ACHN (cell line): ENCODE measurements around the gene ENO2.
A peak's percentile ranks its signal among the peaks of the same experiment; 100 is the strongest.
"Not testable (repeated sequence)": the region's sequence is repeated elsewhere in the genome, so short reads cannot be mapped to it uniquely, and the experiment has no call there.

Experiments
- DNase-seq: peaks from one replicate; pipeline ENCODE4 v3.0.0-alpha.2; 2015
- in situ Hi-C: cut with HindIII; loops from 2 replicates; pipeline ENCODE4 v1.10.0; 2017; ENCODE audit warnings: low sequenced_read_pairs, low pct_ligation_motif_present, low pct_unique_long_range_greater_than_20kb

ENO2 gene

GRCh38 chr12:6905414-6906040 is 8.9 kb upstream of the ENO2 start:
- DNase-seq, result no peak
- in situ Hi-C loops, result no loop called here

GRCh38 chr12:6908141-6908540 is 6.2 kb upstream of the ENO2 start:
- DNase-seq, in situ Hi-C loops: not testable (repeated sequence)

- no peak for DNase-seq
- in situ Hi-C loops, result no loop called here
Measured at GRCh38 chr12:6909421-6910145, 4.8 kb upstream of the ENO2 start.

- DNase-seq, result no peak
- in situ Hi-C loops, result no loop called here
Measured at GRCh38 chr12:6912164-6912935, 2.0 kb upstream of the ENO2 start.

- peak; percentile 48 for DNase-seq
Measured at GRCh38 chr12:6914947-6915788, 788 bp downstream of the ENO2 start.

GRCh38 chr12:6915789-6916285 is 1.5 kb downstream of the ENO2 start:
- in situ Hi-C loops, result no loop called here
- no peak for DNase-seq

More at GRCh38 chr12:6914947-6915788, 788 bp downstream of the ENO2 start:
- in situ Hi-C loops, result no loop called here

GRCh38 chr12:6916426-6917200 is 2.2 kb downstream of the ENO2 start:
- DNase-seq, result no peak
- in situ Hi-C loops, result no loop called here

- peak; percentile 25 for DNase-seq
- in situ Hi-C loops, result no loop called here
Measured at GRCh38 chr12:6917491-6918231, 3.3 kb downstream of the ENO2 start.

- in situ Hi-C loops, result no loop called here
- no peak for DNase-seq
Measured at GRCh38 chr12:6919588-6919987, 5.2 kb downstream of the ENO2 start.

GRCh38 chr12:6921539-6921938 is 7.2 kb downstream of the ENO2 start:
- in situ Hi-C loops, result no loop called here

GRCh38 chr12:6921996-6922946 is 7.9 kb downstream of the ENO2 start:
- in situ Hi-C loops, result no loop called here
- DNase-seq, result no peak

More at GRCh38 chr12:6921539-6921938, 7.2 kb downstream of the ENO2 start:
- no peak for DNase-seq

- DNase-seq, result no peak
- in situ Hi-C loops, result no loop called here
Measured at GRCh38 chr12:6923003-6923732, 8.8 kb downstream of the ENO2 start.

- in situ Hi-C loops, result no loop called here
Measured at GRCh38 chr12:6923851-6924250, 9.5 kb downstream of the ENO2 start.

GRCh38 chr12:6925239-6925539 is 10.8 kb downstream of the ENO2 start:
- no peak for DNase-seq
- in situ Hi-C loops, result no loop called here

More at GRCh38 chr12:6923851-6924250, 9.5 kb downstream of the ENO2 start:
- DNase-seq, result no peak

- in situ Hi-C loops, result no loop called here
- DNase-seq, result peak; percentile 95
Measured at GRCh38 chr12:6925540-6926279, 11.3 kb downstream of the ENO2 start.
